SIG-M5 treated with dmso at 0.1 percent for 504 hours (cell line): ENCODE results near the gene MORN1.

Experiments used
- DNase-seq: peaks from one replicate; lab custom pipeline; 2025; ENCODE audit not compliant: unreplicated experiment; lab: John Stamatoyannopoulos, UW

Gene MORN1

DNA sequence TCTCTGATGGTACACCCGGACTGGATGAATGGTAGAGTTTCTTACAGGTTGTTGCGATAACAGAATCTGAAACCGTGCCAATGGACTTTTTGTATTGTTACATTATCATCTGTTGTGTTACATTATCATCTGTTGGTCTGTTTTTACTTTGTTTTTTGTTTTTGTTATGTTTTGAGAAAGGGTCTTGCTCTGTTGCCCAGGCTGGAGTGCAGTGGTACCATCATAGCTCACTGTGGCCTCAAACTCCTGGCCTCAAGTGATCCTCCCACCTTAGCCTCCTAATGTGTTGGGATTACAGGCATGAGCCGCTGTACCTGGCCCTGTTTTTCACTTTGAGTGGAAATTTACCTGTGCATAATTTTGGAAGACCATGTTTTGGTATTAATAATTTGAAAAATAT lies 31.2 kb upstream of the MORN1 start:
- DNase-seq: no peak

DNA sequence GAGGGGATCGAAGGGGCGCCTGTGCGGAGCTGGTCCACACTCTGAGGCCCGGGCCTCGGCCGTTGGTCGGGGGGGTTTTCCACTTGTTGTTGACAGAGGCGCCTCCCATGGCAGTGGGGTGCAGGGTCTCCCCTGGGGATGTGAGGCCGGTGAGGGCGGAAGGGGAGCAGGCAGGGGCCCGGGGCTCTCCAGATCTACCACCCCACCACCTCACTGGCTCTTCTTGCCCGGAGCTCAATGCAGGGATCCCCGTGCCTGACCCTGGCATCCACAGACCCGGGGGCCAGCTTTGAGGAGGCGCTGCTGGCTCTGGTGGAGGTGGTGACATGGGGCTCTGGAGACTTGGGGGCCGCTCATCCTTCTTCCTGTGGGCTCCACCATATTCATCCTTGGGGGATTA lies 28.1 kb upstream of the MORN1 start:
- no peak for DNase-seq

DNA sequence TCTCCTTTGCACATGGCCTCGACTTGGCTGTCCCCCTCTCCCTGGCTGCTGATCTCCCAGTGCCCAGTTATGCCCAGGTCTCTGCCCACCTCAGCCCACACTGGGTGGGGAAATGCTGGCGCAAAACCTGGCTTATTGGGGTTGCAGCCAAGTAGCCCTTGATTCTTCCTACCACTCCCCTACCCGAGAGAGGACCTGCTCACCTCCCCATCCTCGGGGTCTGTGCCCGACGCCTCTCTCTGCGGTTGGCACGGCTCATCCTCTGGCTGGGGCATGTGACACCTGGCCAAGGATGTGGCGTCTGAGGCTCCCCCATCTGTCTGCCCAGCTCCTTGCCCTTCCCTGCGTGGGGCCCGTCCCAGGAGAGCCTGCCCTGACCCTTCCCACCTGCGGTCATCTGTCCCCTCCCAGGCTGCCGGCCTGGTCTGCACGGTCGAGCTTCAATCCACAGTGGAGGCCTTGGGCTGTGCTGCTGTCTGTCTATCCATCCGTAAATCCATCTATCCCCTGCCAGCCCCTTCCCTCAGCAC lies 27.5 kb upstream of the MORN1 start:
- DNase-seq: no peak

DNA sequence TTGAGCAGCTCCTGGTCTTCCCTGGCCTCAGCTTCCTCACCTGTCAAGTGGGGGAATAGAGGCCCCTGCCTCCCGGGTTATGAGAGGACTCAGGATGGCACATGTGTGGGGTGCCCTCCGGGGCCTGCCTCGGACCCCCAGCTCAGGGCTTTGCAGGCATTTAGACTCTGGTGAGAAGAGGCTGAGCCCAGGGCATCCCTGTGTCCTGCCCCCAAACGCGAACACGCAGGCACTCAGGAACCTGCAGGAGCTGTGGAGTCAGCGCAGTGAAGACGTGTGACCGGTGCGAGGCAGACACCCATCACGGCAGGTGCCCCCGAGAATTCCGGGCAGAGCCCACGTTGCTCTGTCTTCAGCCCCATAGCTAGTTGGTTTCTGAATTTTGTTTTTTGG lies 26.5 kb upstream of the MORN1 start:
- no peak for DNase-seq

DNA sequence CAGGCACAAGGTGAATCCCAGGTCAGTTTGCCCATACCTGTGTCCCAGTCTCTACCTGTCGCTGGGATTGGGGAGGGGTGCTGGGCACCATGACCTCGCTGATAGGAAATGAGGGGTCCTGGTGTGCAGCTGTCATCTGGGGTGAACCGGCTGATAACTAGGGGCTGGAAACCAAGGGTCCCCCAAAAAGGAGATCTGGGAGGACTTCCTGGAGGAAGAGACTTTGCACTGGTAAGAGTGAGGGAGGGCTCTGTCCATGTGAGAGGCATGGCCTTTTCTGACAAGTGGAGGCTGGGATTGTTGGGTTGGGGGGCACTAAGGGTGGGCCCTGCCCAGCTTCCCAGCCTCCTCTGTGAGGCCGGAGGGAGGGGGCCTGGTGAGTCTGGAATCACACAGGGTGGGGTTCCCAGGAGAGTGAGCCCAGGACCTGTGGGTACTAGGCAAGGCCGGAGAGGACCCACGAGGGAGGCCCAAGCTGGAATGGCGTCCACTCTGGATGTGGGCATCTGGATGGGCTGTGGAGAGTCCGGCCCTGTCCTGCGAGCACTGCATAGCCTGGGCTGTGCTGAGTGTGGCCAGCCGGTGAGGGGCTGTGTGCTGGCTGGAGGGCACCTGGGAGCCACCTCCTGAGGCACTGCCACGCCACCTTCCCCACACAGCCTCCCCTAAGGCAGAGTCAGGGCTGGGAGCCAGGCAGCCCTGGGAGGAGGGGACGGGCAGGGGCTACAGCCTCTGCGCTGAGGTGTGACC lies 25.9 kb upstream of the MORN1 start:
- no peak for DNase-seq

DNA sequence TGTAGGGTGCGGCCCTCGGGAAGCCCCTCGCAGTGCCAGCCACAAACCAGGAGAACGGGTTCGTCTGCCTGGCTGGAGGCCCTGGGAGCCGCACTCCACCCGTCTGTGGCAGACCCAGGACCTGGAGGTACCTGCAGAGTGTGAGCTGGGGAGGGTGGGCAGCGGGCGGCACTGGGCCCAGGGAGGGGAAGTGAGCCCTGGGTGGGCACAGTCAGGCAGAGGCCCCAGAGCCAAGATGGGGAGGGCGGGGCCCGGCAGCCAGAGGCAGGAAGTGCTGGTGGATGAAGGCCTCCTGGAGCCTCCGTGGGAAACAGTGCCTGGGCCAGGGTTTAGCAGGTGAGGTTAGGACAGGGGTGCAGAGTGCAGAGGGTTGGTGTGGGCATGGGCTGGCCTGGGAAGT lies 25.0 kb upstream of the MORN1 start:
- DNase-seq: no peak

DNA sequence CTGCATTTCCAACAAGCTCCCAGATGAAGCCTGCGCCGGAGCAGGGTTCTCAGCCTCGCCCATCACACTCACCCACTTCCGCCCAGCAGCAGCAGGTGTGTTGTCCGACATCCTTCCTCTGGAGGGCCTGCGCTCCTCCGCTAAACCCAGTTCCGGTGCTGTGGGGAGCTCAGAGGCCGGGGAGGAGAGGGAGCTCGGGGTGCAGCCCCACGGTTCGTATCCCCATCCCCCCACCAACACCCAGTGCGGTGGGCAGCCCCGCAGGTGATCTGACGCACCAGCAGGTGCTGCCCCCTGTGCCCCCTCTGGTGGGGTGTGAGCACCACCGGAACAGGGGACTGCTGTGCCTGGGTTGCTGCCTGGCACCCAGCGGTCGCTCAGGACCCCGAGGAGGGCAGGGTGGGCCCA lies 24.5 kb upstream of the MORN1 start:
- DNase-seq: no peak

DNA sequence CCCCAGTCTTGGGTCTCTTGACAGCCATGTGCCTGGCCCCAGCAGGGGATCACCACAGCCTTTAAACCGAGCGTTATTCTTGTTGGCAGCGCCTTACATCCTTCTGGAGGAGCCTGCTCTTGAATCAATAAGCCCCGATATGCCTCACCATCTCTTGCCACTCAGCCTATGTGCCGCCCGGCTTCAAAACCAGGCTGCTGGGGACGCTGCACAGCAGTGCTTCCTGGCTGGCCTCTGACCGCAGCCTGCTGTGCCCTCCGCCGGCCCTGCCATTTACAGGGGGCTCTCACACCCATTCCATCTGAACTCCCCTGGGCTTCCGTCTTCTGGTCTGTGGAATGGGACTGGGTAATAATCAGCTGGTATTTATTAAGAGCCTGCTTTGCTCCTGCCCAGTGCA lies 24.0 kb upstream of the MORN1 start:
- no peak for DNase-seq

DNA sequence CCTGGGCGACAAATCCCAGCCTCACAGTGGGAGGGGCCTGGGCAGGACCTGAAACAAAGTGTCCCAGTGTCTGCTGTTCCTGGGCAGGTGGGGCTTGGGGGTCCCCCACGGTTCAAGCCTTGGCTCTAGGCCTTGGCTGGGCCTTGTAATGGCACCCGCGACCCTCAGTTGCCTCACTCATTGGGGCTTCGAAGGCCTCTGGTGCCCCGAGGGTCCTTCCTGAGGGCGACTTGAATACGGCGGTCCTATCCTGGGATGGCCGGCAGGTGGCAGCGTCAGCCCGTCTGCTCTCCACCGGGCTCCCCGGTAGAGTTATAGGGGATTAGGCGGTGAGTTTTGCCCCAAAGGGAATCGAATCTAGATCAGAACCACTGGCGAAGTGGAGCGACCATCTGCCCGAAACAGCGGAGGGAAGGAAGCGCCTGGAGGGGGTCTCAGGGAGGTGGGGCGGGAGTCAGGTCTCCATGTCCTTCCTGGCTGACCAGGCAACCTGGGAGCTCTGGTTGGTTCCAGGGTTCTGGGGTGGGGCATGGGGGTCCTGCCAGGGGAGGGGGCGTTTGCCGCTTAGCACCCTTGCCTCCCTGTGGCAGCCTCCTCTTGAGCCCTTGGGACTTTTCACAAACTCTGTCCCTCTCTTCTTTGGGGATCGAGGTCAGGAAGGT lies 23.1 kb upstream of the MORN1 start:
- DNase-seq: peak; percentile 63

DNA sequence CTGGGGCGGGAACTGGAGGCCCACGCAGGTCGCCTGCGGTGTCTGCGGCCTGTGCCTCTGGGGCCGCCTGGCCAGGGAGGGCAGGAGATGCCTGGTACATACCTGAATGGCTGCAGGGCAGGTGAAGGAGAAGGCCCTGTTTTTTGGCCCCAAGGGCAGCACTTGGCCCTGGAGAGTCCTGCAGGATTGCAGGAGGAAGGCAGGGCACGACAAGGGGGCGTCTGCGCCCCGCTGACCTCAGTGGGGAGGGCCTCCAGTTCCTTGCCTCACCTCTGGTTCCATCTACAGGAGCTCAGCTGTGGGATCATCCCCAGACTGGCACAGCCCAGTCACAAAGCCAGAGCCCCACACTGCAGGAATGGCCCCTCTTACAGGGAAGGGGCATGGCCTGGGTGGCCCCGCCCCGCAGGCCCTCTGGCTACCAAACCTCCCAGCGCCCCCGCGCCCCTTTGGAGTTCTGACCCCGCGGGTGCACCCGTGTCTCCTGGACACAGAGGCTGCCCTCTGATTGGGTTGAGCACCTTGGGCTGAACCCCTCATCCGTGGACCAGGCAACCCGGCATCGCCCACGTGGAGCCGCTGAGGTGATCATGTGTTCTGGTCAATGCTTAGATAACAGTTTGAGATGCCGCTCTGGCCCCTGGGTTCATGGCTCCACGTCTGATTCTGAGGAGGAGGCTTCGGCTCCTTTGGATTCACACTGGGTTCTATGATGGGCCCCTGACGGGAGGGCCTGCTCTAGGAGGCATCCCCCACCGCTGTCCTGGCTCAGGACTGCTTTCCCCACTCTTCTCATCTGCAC lies 22.3 kb upstream of the MORN1 start:
- no peak for DNase-seq

DNA sequence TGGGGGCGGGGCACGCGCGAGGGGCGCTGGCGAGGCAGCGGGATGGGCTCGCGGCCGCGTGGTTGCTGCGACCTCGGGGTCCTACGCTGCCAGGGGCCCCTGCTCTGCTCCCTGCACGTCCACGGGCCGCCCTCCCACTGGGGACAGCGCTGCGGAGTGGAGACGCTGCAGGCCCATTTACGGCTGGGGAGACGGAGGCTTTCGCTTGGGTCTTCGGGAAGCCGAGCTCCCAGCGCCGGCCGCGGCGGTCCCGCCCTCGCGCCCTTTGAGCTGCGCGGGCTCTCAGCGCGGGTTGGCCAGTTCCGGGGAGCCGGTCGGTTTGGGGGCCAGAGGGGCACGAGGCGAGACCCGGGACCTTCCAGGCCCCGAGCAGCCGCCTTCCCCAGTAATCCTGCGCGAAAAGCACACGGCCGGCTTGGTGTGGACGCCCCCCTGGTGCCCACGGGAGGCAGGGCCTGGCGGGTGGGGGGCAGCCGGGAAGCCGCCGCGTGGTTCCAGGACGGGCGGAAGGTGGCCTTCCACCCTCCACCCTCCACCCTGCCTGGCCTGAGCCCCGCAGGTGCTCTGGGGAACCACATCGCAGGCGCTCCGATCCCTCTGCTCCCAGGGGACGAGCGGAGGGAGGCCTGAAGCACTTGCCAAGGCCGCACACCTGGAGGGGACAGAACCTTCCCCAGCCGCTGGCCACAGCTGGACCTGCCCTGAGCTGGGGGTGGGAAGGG lies 21.6 kb upstream of the MORN1 start:
- DNase-seq: peak; percentile 53

DNA sequence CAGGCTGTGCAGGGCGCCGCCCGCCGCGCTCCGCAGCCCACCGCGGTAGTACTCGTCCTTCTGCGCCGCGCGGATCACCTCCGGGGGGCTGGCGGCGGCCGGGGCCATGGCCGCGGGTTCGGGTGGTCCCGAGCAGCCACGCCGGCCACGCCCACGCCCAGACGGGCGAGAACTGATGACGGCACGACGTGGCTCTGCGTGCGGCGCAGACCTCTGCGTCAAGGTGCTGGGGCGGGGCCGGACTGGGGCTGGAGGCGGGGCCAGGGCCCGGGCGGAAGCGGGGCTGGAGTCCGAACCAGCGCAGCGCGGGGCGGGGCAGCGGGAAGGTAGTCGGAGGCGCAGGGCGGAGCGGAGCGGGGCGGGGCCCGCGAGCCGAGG lies 21.0 kb upstream of the MORN1 start, which contains the start of gene PEX10:
Gene PEX10, minus strand, starts transcription at position 170 of the 378 bp plus-strand sequence. Its CDS starts 62 bp downstream, at position 108.
- DNase-seq: peak; percentile 91

DNA sequence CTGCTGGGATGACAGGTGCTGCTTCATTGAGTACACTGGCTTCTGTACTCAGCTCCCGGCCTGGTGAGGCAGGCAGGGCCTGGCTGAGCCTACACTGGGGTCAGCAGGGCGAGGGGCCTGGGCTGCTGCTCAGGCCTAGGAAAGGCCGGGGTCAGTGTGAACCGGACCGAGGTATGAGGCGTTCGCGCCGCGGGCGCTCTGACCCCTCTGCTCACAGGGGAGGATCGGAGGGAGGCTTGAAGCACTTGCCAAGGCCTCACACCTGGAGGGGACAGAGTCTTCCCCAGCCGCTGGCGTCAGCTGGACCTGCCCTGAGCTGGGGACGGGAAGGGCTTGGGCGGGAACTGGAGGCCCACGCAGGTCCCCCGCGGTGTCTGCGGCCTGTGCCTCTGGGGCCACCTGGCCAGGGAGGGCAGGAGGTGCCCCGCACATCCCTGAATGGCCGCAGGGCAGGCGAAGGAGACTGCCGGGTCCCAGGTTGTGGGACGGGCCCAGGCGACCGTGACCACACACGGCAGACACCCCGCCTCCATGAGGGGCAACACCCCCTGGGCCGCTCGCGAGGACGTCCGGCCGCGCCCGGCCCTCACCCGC lies 20.5 kb upstream of the MORN1 start:
- DNase-seq: no peak

DNA sequence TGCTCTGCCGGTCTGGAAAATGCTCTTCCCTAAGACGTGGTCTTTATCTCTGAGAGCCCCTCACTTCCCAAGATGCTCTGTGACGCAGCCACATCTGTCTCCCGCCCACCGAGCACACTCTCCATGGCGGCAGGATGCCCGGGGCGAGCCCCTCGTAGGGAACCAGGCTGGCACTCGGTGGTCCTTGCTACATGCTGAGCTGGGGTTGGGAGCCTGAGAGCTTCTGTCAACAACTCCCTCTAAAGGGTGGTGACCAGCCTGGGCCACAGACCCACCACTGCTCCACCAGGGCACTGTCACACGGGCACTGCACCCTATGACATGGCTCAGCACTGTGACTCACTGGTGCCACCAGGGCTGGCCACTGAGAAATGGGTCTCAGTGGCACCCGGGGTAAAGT lies 18.4 kb upstream of the MORN1 start:
- no peak for DNase-seq

DNA sequence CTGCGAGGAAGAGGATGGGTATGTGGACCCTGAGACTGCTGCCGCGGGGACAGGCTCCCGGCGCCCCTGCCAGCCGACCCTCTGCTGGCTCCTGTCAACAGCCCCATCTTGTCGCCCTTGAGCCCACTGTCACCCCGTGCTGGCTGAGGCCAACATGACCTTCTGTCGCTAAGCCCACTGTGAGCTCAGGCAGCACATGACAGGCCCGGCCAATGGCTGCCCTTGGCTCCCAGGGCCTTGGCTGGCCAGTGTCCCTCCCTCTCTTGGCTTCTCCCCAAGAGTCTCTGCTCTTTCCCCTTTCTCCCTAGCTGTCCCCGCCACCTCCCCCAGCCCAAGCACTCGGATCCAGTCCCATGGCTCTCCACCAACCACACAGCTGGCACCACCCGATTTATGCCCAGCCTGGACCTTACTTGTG lies 17.5 kb upstream of the MORN1 start:
- DNase-seq: no peak

DNA sequence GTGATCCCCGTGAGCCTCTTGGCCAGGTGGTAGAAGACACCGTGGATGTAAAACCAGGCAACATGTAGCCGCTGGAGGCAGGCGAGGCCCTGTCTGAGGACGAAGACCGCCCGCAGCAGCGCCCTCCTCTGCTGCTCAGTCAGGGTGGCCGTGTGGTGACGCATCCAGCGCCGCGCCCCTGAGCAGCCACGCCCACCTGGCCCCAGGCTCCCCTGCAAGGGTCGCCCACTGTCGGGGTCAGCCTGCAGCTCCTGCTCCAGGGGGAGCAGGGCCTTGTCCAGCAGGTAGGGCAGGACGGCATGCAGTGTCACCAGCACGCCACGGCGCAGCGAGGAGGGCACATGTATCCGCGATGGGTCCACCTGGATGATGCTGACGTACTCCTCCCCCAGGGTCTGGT lies 17.1 kb upstream of the MORN1 start:
- DNase-seq: no peak

DNA sequence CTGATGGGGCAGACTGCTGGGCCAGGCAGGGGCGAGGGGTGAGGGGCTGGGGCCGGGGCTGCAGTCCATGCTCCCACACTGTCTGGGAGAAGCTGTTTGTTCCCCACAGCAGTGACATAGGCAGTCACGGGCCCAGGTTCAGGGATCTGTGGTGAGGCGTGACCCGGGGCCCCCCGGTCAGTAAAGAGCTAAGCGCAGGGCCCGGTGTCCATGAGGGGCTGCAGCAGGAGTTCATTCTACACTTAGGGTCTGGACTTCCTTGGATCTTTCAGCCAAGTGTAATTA lies 16.6 kb upstream of the MORN1 start:
- no peak for DNase-seq

DNA sequence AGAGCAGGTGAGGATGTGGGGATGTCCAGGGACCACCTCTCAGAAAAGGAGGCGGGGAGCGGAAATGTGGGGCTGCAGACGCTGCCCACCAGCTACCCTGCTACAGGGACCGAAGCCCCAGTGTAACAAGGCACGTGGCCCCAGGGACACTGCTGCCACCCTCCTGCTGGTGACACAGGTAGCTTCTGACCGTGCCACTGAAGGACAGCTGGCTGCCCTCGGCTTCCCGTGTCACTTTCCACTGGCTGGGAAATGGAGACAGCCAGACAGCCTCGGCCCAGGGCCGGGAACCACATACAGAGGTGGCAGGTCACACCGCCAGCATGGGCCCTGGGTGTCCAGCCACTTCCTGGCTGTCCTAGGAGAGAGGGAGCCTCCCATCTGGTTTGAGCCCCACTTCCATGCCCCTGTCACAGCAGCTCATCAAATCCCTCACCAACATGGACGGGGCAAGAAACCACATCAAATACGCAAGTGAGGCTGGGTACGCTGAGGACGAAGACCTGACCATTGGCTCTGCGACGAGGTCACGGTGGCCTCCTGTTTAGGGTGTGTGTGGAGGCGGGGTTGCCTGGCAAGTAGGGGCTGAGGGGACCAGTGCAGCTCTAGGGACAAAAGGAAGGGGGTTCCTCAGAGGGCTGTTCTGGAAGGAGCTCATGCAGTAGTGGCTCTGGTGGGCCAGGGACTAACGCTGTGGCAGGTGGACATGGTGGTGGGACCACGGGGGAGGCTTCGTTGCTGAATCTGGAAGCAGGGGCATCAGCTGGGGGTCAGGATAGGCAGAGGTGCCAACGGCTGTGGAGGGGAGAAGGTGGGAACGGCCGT lies 16.0 kb upstream of the MORN1 start:
- no peak for DNase-seq

DNA sequence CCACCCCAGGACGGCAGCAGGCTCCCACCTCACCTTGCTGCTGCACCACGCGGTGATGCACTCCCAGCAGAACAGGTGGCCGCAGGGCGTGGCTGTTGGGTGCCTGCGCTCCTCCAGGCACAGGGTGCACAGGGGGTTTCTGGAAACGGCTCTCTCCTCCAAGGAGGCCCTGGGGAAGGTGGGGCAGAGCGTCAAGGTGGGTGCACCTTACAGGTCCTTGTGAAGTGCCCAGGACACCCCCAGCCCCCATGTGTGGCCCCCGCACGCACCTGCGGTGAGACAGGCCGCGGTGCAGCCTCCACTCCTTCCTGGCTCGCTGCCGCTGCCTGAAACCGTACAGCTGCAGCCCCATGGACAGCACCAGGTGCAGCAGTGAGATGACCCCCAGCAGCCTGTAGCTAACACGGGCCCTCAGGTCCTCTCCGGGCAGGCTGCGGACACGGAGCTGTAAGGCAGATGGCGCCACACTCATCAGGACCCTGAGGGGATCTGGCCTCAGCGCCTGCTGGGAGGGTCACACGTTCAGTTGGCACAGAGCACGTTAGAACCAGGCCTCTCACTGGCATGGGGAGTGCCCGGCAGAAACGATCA lies 15.2 kb upstream of the MORN1 start:
- no peak for DNase-seq
